Ishikawa (cell line): ENCODE data around the gene KCNIP4.

Experiments used
- CEBPB ChIP-seq: IDR thresholded peaks from 2 replicates; pipeline ENCODE4 v1.6.1; 2012
- CREB1 ChIP-seq: IDR thresholded peaks from 2 replicates; pipeline ENCODE4 v1.6.1; 2012; ENCODE audit warnings: low read depth
- EGR1 ChIP-seq: IDR thresholded peaks from 2 replicates; pipeline ENCODE4 v1.6.1; 2012
- EP300 ChIP-seq: IDR thresholded peaks from 2 replicates; pipeline ENCODE4 v1.6.1; 2012; ENCODE audit warnings: borderline replicate concordance
- FOXM1 ChIP-seq: IDR thresholded peaks from 2 replicates; pipeline ENCODE4 v1.6.1; 2012; ENCODE audit warnings: low read depth, borderline replicate concordance
- NFIC ChIP-seq: IDR thresholded peaks from 2 replicates; pipeline ENCODE4 v1.6.1; 2012
- RAD21 ChIP-seq: IDR thresholded peaks from 2 replicates; pipeline ENCODE4 v1.6.1; 2012; ENCODE audit warnings: low read depth
- TAF1 ChIP-seq: IDR thresholded peaks from 2 replicates; pipeline ENCODE4 v1.6.1; 2012; ENCODE audit warnings: low read depth, mild to moderate bottlenecking
- TCF12 ChIP-seq: IDR thresholded peaks from 2 replicates; pipeline ENCODE4 v1.6.1; 2012; ENCODE audit warnings: low read depth
- TEAD4 ChIP-seq: IDR thresholded peaks from 2 replicates; pipeline ENCODE4 v1.6.1; 2012
- USF1 ChIP-seq: IDR thresholded peaks from 2 replicates; pipeline ENCODE4 v1.6.1; 2012
- YY1 ChIP-seq: IDR thresholded peaks from 2 replicates; pipeline ENCODE4 v1.6.1; 2012; ENCODE audit warnings: low read depth
- ZBTB7A ChIP-seq: IDR thresholded peaks from 2 replicates; pipeline ENCODE4 v1.6.1; 2012; ENCODE audit warnings: low read depth
- TF ChIP-seq, protein P1 (sequence below): IDR thresholded peaks from 2 replicates; pipeline ENCODE4 v1.6.1; 2012
- TF ChIP-seq, protein P2 (sequence below): IDR thresholded peaks from 2 replicates; pipeline ENCODE4 v1.6.1; 2012; ENCODE audit warnings: low read depth, mild to moderate bottlenecking

KCNIP4 gene

GRCh38 chr4:21366312-21366711 lies 582.3 kb downstream of the KCNIP4 start:
- no peak for TF ChIP-seq EGR1

- no peak for TF ChIP-seq FOXM1
- no peak for TF ChIP-seq NFIC
- no peak for TF ChIP-seq CREB1
- TF ChIP-seq TEAD4: no peak
- TF ChIP-seq TAF1: no peak
- no peak for TF ChIP-seq TCF12
- no peak for TF ChIP-seq CEBPB
- TF ChIP-seq, protein P1, sequence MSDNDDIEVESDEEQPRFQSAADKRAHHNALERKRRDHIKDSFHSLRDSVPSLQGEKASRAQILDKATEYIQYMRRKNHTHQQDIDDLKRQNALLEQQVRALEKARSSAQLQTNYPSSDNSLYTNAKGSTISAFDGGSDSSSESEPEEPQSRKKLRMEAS: no peak
Observed at GRCh38 chr4:21363701-21364100, 584.9 kb downstream of the KCNIP4 start.

DNA sequence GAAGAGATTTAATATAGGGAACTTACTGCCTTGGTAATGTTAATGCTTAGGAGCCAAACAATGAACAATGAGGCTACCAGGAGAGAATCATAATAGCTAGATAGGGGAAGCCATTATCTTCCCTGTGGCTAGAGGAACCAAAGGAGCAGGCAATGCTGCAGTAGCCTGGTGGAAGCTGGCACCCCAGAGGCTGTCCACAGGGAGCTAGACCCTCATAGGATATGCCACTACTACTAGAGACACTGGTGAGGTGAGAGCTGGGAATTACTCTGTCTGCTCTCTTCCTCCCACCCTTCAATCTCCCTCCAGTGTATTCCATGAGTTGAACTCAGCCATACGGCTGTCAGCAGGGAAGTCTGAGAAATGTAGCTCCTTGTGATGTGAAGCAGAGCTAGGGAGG lies 601.4 kb downstream of the KCNIP4 start:
- TF ChIP-seq ZBTB7A: no peak
- TF ChIP-seq CREB1: no peak

GRCh38 chr4:21327976-21328700 lies 620.4 kb downstream of the KCNIP4 start:
- TF ChIP-seq YY1: no peak
- no peak for TF ChIP-seq FOXM1
- TF ChIP-seq CEBPB: no peak
- no peak for TF ChIP-seq USF1
- no peak for TF ChIP-seq TAF1
- TF ChIP-seq, protein P1: no peak
- no peak for TF ChIP-seq NFIC
- no peak for TF ChIP-seq TCF12
- no peak for TF ChIP-seq CREB1

DNA sequence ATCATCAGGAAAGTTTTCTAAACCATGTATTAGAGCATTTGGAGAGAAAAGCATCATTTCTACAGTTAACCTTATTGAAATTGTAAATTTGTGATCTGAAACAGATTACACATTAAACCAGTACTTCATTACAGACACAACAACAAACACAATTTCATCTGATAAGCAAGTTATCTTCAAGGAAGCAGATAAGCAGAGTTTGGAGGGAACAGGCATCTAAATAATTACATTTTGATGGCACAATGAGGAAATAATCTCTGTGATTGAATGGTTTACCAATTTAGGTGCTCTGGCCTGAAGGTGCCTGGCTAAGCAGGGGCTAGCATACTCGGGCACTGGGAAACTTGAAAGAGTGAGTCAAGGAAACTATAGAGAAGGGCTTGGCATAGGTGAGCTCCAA lies 628.5 kb downstream of the KCNIP4 start:
- TF ChIP-seq NFIC (no peak), EP300 (no peak), YY1 (no peak), EGR1 (no peak), RAD21 (no peak), CREB1 (no peak), CEBPB (no peak), USF1 (no peak), FOXM1 (no peak), ZBTB7A (no peak), TAF1 (no peak), TCF12 (no peak), TEAD4 (no peak)
- TF ChIP-seq, protein P1: no peak
- TF ChIP-seq, protein P2, sequence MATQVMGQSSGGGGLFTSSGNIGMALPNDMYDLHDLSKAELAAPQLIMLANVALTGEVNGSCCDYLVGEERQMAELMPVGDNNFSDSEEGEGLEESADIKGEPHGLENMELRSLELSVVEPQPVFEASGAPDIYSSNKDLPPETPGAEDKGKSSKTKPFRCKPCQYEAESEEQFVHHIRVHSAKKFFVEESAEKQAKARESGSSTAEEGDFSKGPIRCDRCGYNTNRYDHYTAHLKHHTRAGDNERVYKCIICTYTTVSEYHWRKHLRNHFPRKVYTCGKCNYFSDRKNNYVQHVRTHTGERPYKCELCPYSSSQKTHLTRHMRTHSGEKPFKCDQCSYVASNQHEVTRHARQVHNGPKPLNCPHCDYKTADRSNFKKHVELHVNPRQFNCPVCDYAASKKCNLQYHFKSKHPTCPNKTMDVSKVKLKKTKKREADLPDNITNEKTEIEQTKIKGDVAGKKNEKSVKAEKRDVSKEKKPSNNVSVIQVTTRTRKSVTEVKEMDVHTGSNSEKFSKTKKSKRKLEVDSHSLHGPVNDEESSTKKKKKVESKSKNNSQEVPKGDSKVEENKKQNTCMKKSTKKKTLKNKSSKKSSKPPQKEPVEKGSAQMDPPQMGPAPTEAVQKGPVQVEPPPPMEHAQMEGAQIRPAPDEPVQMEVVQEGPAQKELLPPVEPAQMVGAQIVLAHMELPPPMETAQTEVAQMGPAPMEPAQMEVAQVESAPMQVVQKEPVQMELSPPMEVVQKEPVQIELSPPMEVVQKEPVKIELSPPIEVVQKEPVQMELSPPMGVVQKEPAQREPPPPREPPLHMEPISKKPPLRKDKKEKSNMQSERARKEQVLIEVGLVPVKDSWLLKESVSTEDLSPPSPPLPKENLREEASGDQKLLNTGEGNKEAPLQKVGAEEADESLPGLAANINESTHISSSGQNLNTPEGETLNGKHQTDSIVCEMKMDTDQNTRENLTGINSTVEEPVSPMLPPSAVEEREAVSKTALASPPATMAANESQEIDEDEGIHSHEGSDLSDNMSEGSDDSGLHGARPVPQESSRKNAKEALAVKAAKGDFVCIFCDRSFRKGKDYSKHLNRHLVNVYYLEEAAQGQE: no peak

DNA sequence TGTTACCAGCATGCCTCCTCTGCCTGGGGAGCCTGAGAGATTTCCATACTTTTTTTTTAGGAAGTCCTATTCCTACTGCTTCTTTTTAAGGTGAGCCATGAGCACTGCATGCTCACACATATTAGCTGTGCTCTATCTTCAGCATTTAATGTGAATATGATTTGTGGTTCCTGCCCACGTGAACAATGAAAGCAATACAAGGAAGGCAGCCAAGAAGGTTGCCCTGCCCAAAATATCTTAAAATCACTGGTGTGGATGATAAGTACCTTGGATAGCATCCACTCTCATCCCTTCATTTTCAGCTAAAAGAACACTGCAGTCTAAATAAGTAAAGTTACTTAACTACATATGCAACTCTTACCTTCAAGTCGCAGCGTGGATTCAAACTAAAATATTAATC lies 640.9 kb downstream of the KCNIP4 start:
- no peak for TF ChIP-seq TEAD4
- TF ChIP-seq, protein P2: peak; percentile 64; the same call in 1 of the 2 replicates

DNA sequence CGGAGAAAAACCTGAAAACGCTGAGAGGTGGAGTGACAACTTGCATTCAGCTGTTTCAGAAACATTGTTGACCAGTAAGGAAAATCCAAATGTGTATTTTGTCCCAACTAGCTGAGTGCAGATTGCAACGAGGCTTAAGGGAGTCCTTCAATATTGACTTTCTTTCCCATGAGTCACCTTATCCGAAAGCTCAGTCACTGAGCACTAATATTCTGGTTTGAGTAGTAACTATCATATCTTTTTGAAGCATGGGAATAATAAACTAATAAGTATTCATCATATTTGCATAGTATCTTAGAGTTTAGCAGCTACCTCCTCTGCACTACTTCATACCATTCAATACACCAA lies 644.1 kb downstream of the KCNIP4 start:
- TF ChIP-seq NFIC (no peak), TEAD4 (no peak), RAD21 (no peak), TAF1 (no peak), TCF12 (no peak), CREB1 (no peak), EGR1 (no peak), CEBPB (no peak), YY1 (no peak), EP300 (no peak), ZBTB7A (no peak), FOXM1 (no peak), USF1 (no peak)
- TF ChIP-seq, protein P1: no peak
- TF ChIP-seq, protein P2: no peak
